GM18873 (cell line): ENCODE results near the gene FXYD2.

Experiments
- ATAC-seq: cut with Tn5 transposase; IDR thresholded peaks from one replicate; pipeline ENCODE4 v1.9.1; 2021; ENCODE audit warnings: mild to moderate bottlenecking, moderate library complexity, moderate number of reproducible peaks; ENCODE audit not compliant: unreplicated experiment, low FRiP score

The FXYD2 gene

GRCh38 chr11:117771841-117772240 lies 52.7 kb downstream of the FXYD2 start:
- ATAC-seq, result no peak

GRCh38 chr11:117771197-117771596 lies 53.3 kb downstream of the FXYD2 start:
- ATAC-seq, result no peak

- ATAC-seq, result no peak
Measured at GRCh38 chr11:117770061-117770460, 54.5 kb downstream of the FXYD2 start.
